ENCODE results near the gene CES2. TPM values are rescaled to one million over a fixed set of nuclear protein-coding genes. Genes with fewer than 3 reads are reported as not detected.
"Not testable (repeated sequence)": the region's sequence is repeated elsewhere in the genome, so short reads cannot be mapped to it uniquely, and the experiment has no call there.

CES2 gene
- total and polyA plus RNA-seq, 7 experiments from 2014 or later = 29.2 to 64.7 (median 46.2) TPM

GRCh38 chr16:66931665-66932064, 3.7 kb upstream of the CES2 start:
- peak overlapping the region in 7 of 10 donors; percentile 29 to 98 (median 68) for H3K4me3 Mint-ChIP-seq
- intact Hi-C loops (cut with micrococcal nuclease) = loop anchor here (5.0 to 10.0 kb wide), 3 partner anchors 49 to 1913 kb away; partner anchors contain the start of genes PDP2 (in 2 of the 2), DYNC1LI2 (in 1 of the 2) and TANGO6 (in 1 of the 2)
- H3K27ac ChIP-seq (ENCODE audit: low read depth, low read length) = no peak overlapping the region
- H3K9me3 Mint-ChIP-seq = peaks cover 0 to 8% (median 0%) of the 10 kb centered on the region in 11 donors
- ChIA-PET CTCF (no interaction called here), POLR2A (interaction anchor here (0.7 to 1.2 kb wide), 2 partner anchors 14 to 96 kb away, joined by 3 to 5 read pairs; no protein-coding TSS in a partner anchor)
- no peak for DNase-seq
- H3K4me3 ChIP-seq (ENCODE audit: low read length) = no peak overlapping the region
- H3K27me3 ChIP-seq (ENCODE audit: control insufficient read depth in 2 of 2, insufficient read depth in 2 of 2, low read length in 2 of 2) = no peaks in the 10 kb centered on the region
- peaks cover 24 to 35% of the 10 kb centered on the region in 2 donors for H3K4me1 ChIP-seq (ENCODE audit: control insufficient read depth in 2 of 2, insufficient read depth in 2 of 2, low read length in 2 of 2)
- H3K36me3 Mint-ChIP-seq = peaks cover 0 to 17% (median 6%) of the 10 kb centered on the region in 5 donors
- ATAC-seq = no peak
- H3K27me3 Mint-ChIP-seq = peaks cover 0 to 4% (median 0%) of the 10 kb centered on the region in 5 donors
- H3K27ac Mint-ChIP-seq = peak overlapping the region in 7 of 9 donors; percentile 52 to 99 (median 97)
- peaks cover 34 to 60% (median 43%) of the 10 kb centered on the region in 7 donors for H3K4me1 Mint-ChIP-seq
- H3K36me3 ChIP-seq (ENCODE audit: control insufficient read depth in 2 of 3, insufficient read depth in 3 of 3, low read length in 3 of 3) = peaks cover 0 to 25% (median 0%) of the 10 kb centered on the region in 3 experiments
- H3K9me3 ChIP-seq (ENCODE audit: control insufficient read depth in 2 of 3, low read length in 3 of 3) = no peaks in the 10 kb centered on the region

GRCh38 chr16:66932076-66932475, 3.2 kb upstream of the CES2 start:
- ATAC-seq (no peak), DNase-seq (no peak)
- Histone ChIP-seq H3K4me3 (ENCODE audit: low read length) (no peak overlapping the region), H3K9me3 (ENCODE audit: control insufficient read depth in 2 of 3, low read length in 3 of 3) (no peaks in the 10 kb centered on the region), H3K27ac (ENCODE audit: low read depth, low read length) (peak overlapping the region; percentile 97), H3K27me3 (ENCODE audit: control insufficient read depth in 2 of 2, insufficient read depth in 2 of 2, low read length in 2 of 2) (no peaks in the 10 kb centered on the region), H3K36me3 (ENCODE audit: control insufficient read depth in 2 of 3, insufficient read depth in 3 of 3, low read length in 3 of 3) (peaks cover 0 to 25% (median 0%) of the 10 kb centered on the region in 3 experiments), H3K4me1 (ENCODE audit: control insufficient read depth in 2 of 2, insufficient read depth in 2 of 2, low read length in 2 of 2) (peaks cover 24 to 35% of the 10 kb centered on the region in 2 donors)
- Mint-ChIP-seq H3K4me1 (peaks cover 35 to 61% (median 47%) of the 10 kb centered on the region in 7 donors), H3K27me3 (peaks cover 0 to under 1% (median 0%) of the 10 kb centered on the region in 5 donors), H3K27ac (peak overlapping the region; percentile 59 to 99 (median 98)), H3K9me3 (peaks cover 0 to 8% (median 0%) of the 10 kb centered on the region in 11 donors), H3K36me3 (peaks cover 0 to 18% (median 6%) of the 10 kb centered on the region in 5 donors), H3K4me3 (peak overlapping the region; percentile 29 to 99 (median 98))
- POLR2A ChIA-PET = interaction anchor here (1.2 kb wide), 1 partner anchor 14 kb away, joined by 3 read pairs; no protein-coding TSS in a partner anchor
- intact Hi-C loops (cut with micrococcal nuclease) = loop anchor here (5.0 to 10.0 kb wide), 3 partner anchors 50 to 1913 kb away; partner anchors contain the start of genes PDP2 (in 2 of the 2), DYNC1LI2 (in 1 of the 2) and TANGO6 (in 1 of the 2)
- CTCF ChIA-PET = interaction anchor here (0.7 kb wide), 1 partner anchor 75 kb away, joined by 3 read pairs; no protein-coding TSS in a partner anchor

- no peaks in the 10 kb centered on the region for H3K27me3 ChIP-seq (ENCODE audit: control insufficient read depth in 2 of 2, insufficient read depth in 2 of 2, low read length in 2 of 2)
- ChIA-PET POLR2A (interaction anchor here (0.8 to 2.4 kb wide), 5 partner anchors 36 to 294 kb away, joined by 3 to 7 read pairs (median 3); partner anchors contain the start of gene NAE1), CTCF (interaction anchor here (0.9 kb wide), 1 partner anchor 14 kb away, joined by 3 read pairs; no protein-coding TSS in a partner anchor)
- Mint-ChIP-seq H3K27me3 (no peaks in the 10 kb centered on the region), H3K4me1 (peaks cover 38 to 63% (median 58%) of the 10 kb centered on the region in 7 donors), H3K27ac (peak overlapping the region; percentile 96 to 99 (median 98)), H3K4me3 (peak overlapping the region; percentile 91 to 99 (median 98)), H3K9me3 (peaks cover 0 to 8% (median 0%) of the 10 kb centered on the region in 11 donors), H3K36me3 (peaks cover 0 to 22% (median 6%) of the 10 kb centered on the region in 5 donors)
- H3K4me3 ChIP-seq (ENCODE audit: low read length) = peak overlapping the region; percentile 96
- peaks cover 0 to 27% (median 0%) of the 10 kb centered on the region in 3 experiments for H3K36me3 ChIP-seq (ENCODE audit: control insufficient read depth in 2 of 3, insufficient read depth in 3 of 3, low read length in 3 of 3)
- ATAC-seq (no peak), DNase-seq (no peak)
- no peaks in the 10 kb centered on the region for H3K9me3 ChIP-seq (ENCODE audit: control insufficient read depth in 2 of 3, low read length in 3 of 3)
- peaks cover 24 to 35% of the 10 kb centered on the region in 2 donors for H3K4me1 ChIP-seq (ENCODE audit: control insufficient read depth in 2 of 2, insufficient read depth in 2 of 2, low read length in 2 of 2)
- intact Hi-C loops (cut with micrococcal nuclease) = loop anchor here (1.0 to 10.0 kb wide), 10 partner anchors 14 to 1911 kb away; partner anchors contain the start of genes PDP2 (in 2 of the 2), ATP6V0D1 (in 1 of the 2), CKLF (in 1 of the 2) and DYNC1LI2 (in 1 of the 2)
- H3K27ac ChIP-seq (ENCODE audit: low read depth, low read length) = peak overlapping the region; percentile 97
Measured at GRCh38 chr16:66933776-66934137, 1.6 kb upstream of the CES2 start.

GRCh38 chr16:66934138-66934838, 1.0 kb upstream of the CES2 start, which contains the start of gene CIAO2B:
Gene CIAO2B (minus strand): TSS chr16:66934402. CDS start chr16:66934364, 38 bp downstream.
- intact Hi-C loops (cut with micrococcal nuclease) = loop anchor here (1.0 to 10.0 kb wide), 10 partner anchors 13 to 1911 kb away; partner anchors contain the start of genes PDP2 (in 2 of the 2), ATP6V0D1 (in 1 of the 2), CKLF (in 1 of the 2) and DYNC1LI2 (in 1 of the 2)
- POLR2A ChIA-PET = interaction anchor here (0.6 to 2.4 kb wide), 4 partner anchors 37 to 251 kb away, joined by 3 to 7 read pairs (median 4); partner anchors contain the start of gene NAE1

GRCh38 chr16:66934839-66935313, 440 bp upstream of the CES2 start:
- Histone ChIP-seq H3K4me1 (ENCODE audit: control insufficient read depth in 2 of 2, insufficient read depth in 2 of 2, low read length in 2 of 2) (peaks cover 24 to 35% of the 10 kb centered on the region in 2 donors), H3K27ac (ENCODE audit: low read depth, low read length) (peak overlapping the region; percentile 97), H3K4me3 (ENCODE audit: low read length) (peak overlapping the region; percentile 96), H3K36me3 (ENCODE audit: control insufficient read depth in 2 of 3, insufficient read depth in 3 of 3, low read length in 3 of 3) (peaks cover 0 to 38% (median 3%) of the 10 kb centered on the region in 3 experiments)
- Mint-ChIP-seq H3K4me1 (peaks cover 38 to 63% (median 54%) of the 10 kb centered on the region in 7 donors), H3K36me3 (peaks cover 0 to 24% (median 6%) of the 10 kb centered on the region in 5 donors), H3K27ac (peak overlapping the region; percentile 96 to 99 (median 98)), H3K4me3 (peak overlapping the region; percentile 91 to 99 (median 98))
- H3K27me3 ChIP-seq (ENCODE audit: control insufficient read depth in 2 of 2, insufficient read depth in 2 of 2, low read length in 2 of 2); ATAC-seq; H3K9me3 Mint-ChIP-seq; H3K9me3 ChIP-seq (ENCODE audit: control insufficient read depth in 2 of 3, low read length in 3 of 3); DNase-seq; CTCF ChIA-PET; H3K27me3 Mint-ChIP-seq: not testable (repeated sequence)
- intact Hi-C loops (cut with micrococcal nuclease) = loop anchor here (1.0 to 10.0 kb wide), 10 partner anchors 12 to 1910 kb away; partner anchors contain the start of genes PDP2 (in 2 of the 2), ATP6V0D1 (in 1 of the 2), CKLF (in 1 of the 2) and DYNC1LI2 (in 1 of the 2)
- POLR2A ChIA-PET = interaction anchor here (2.4 kb wide), 1 partner anchor 104 kb away, joined by 7 read pairs; the partner anchor contains the start of gene NAE1

More at GRCh38 chr16:66934138-66934838, 1.0 kb upstream of the CES2 start, which contains the start of gene CIAO2B:
- ATAC-seq (peak; percentile 93), DNase-seq (peak; percentile 86 to 95 (median 91))
- peak within 1 kb of the TSS; percentile 97 for H3K27ac ChIP-seq (ENCODE audit: low read depth, low read length)
- Mint-ChIP-seq H3K4me1 (peaks cover 38 to 63% (median 54%) of the 10 kb centered on the region in 7 donors), H3K27me3 (no peaks in the 10 kb centered on the region), H3K36me3 (peaks cover 0 to 22% (median 6%) of the 10 kb centered on the region in 5 donors), H3K27ac (peak within 1 kb of the TSS; percentile 96 to 99 (median 98)), H3K9me3 (peaks cover 0 to 8% (median 0%) of the 10 kb centered on the region in 11 donors), H3K4me3 (peak within 1 kb of the TSS; percentile 91 to 99 (median 98))
- H3K9me3 ChIP-seq (ENCODE audit: control insufficient read depth in 2 of 3, low read length in 3 of 3) = no peaks in the 10 kb centered on the region
- H3K36me3 ChIP-seq (ENCODE audit: control insufficient read depth in 2 of 3, insufficient read depth in 3 of 3, low read length in 3 of 3) = peaks cover 0 to 32% (median 2%) of the 10 kb centered on the region in 3 experiments
- H3K4me3 ChIP-seq (ENCODE audit: low read length) = peak within 1 kb of the TSS; percentile 96
- H3K4me1 ChIP-seq (ENCODE audit: control insufficient read depth in 2 of 2, insufficient read depth in 2 of 2, low read length in 2 of 2) = peaks cover 24 to 35% of the 10 kb centered on the region in 2 donors
- H3K27me3 ChIP-seq (ENCODE audit: control insufficient read depth in 2 of 2, insufficient read depth in 2 of 2, low read length in 2 of 2) = no peaks in the 10 kb centered on the region
- CTCF ChIA-PET = interaction anchor here (0.9 kb wide), 1 partner anchor 13 kb away, joined by 3 read pairs; no protein-coding TSS in a partner anchor
